HepG2 (cell line): ENCODE data around the gene PSMA2. TPM values are rescaled to one million over a fixed set of nuclear protein-coding genes. Genes with fewer than 3 reads are reported as not detected.

Source experiments
- ASH2L ChIP-seq: fragments of 300-600, 200-600 bp; sonication (generic); IDR thresholded peaks from 2 replicates; pipeline ENCODE4 v1.7.0; 2017; ENCODE audit warnings: low read depth, mild to moderate bottlenecking, moderate library complexity, mixed read lengths, low read length; ENCODE audit not compliant: insufficient read length
- CENPX ChIP-seq: sonication (generic); formaldehyde crosslinking; IDR thresholded peaks from 2 replicates; pipeline ENCODE4 v1.9.0; 2021; ENCODE audit warnings: mild to moderate bottlenecking, missing genetic modification reagents, moderate library complexity
- FOXO4 ChIP-seq: sonication (generic); formaldehyde crosslinking; conservative IDR thresholded peaks from 2 replicates; pipeline ENCODE4 v1.8.1; 2023; ENCODE audit warnings: missing genetic modification reagents
- GATAD2A ChIP-seq: IDR thresholded peaks from 2 replicates; pipeline ENCODE4 v1.6.1; 2016
- HHEX ChIP-seq: IDR thresholded peaks from 2 replicates; pipeline ENCODE4 v1.6.1; 2016; ENCODE audit warnings: control low read depth
- HIVEP1 ChIP-seq: sonication (generic); formaldehyde crosslinking; IDR thresholded peaks from 2 replicates; pipeline ENCODE4 v1.4.0; 2020; ENCODE audit warnings: mild to moderate bottlenecking, missing genetic modification reagents
- HNF4A ChIP-seq: sonication (generic); formaldehyde crosslinking; IDR thresholded peaks from 2 replicates; pipeline ENCODE4 v1.4.0; 2020; ENCODE audit warnings: missing genetic modification reagents
- KIAA2018 ChIP-seq: sonication (generic); formaldehyde crosslinking; IDR thresholded peaks from 2 replicates; pipeline ENCODE4 v1.5.0; 2020; ENCODE audit warnings: mild to moderate bottlenecking, missing genetic modification reagents, borderline replicate concordance
- MNT ChIP-seq: fragments of 450-650 bp; IDR thresholded peaks from 2 replicates; pipeline ENCODE4 v1.6.1; 2016
- NCOA2 ChIP-seq: sonication (generic); formaldehyde crosslinking; IDR thresholded peaks from 2 replicates; pipeline ENCODE4 v1.8.0; 2022; ENCODE audit warnings: inconsistent platforms
- RFX5 ChIP-seq: IDR thresholded peaks from 2 replicates; pipeline ENCODE4 v1.6.1; 2011; ENCODE audit warnings: low read depth, low read length, improper control_type of control experiment
- RXRA ChIP-seq: sonication (generic); formaldehyde crosslinking; IDR thresholded peaks from 2 replicates; pipeline ENCODE4 v1.5.1; 2020; ENCODE audit warnings: missing genetic modification reagents
- SP140L ChIP-seq: sonication (generic); formaldehyde crosslinking; IDR thresholded peaks from 2 replicates; pipeline ENCODE4 v1.4.0; 2020; ENCODE audit warnings: missing genetic modification reagents, borderline replicate concordance
- TCF7L2 ChIP-seq: IDR thresholded peaks from 2 replicates; pipeline ENCODE4 v1.6.1; 2011; ENCODE audit warnings: mild to moderate bottlenecking, low read depth, low read length, moderate library complexity
- ZFP62 ChIP-seq: sonication (generic); formaldehyde crosslinking; IDR thresholded peaks from 2 replicates; pipeline ENCODE4 v1.4.0; 2020; ENCODE audit warnings: missing genetic modification reagents
- ZNF577 ChIP-seq: sonication (generic); formaldehyde crosslinking; IDR thresholded peaks from 2 replicates; pipeline ENCODE4 v1.4.0; 2020; ENCODE audit warnings: mild to moderate bottlenecking, low read depth, missing genetic modification reagents, borderline replicate concordance
- polyA plus RNA-seq, 8 experiments: library from polyadenylated mRNA; depleted of rRNA in 3 of 8; stranded (reverse) in 7 of 8; unstranded in 1 of 8; fragments of >200 nt; fragmentation: Illumina TruSeq in 4 of 8; extraction: Trizol in 4 of 8; gene quantifications; 2 replicates each; pipeline versions ENCODE4 v1.2.1 to v1.2.3, GENCODE V29; 2011 to 2016; ENCODE audit warnings: low read depth in 4 of 8, missing spikeins in 1 of 8, mixed read lengths in 1 of 8; ENCODE audit not compliant: insufficient read depth in 1 of 8
- total RNA-seq, 5 experiments: library from RNA; depleted of rRNA; stranded (reverse); fragments of >200 nt; fragmentation: Illumina TruSeq; extraction: Trizol; gene quantifications; 2 replicates each; pipeline ENCODE4 v1.2.3, GENCODE V29; 2016; ENCODE audit warnings: low read depth in 1 of 5
- TF ChIP-seq, protein P1 (sequence below): IDR thresholded peaks from 2 replicates; pipeline ENCODE4 v1.6.1; 2018; ENCODE audit warnings: missing genetic modification reagents, mild to moderate bottlenecking, missing compliant biosample characterization

PSMA2 gene
- total and polyA plus RNA-seq, 2 of the 13 experiments (the other 11 are each of a cell fraction or from before 2014, with no cell fraction given) = 125 to 266 TPM

DNA sequence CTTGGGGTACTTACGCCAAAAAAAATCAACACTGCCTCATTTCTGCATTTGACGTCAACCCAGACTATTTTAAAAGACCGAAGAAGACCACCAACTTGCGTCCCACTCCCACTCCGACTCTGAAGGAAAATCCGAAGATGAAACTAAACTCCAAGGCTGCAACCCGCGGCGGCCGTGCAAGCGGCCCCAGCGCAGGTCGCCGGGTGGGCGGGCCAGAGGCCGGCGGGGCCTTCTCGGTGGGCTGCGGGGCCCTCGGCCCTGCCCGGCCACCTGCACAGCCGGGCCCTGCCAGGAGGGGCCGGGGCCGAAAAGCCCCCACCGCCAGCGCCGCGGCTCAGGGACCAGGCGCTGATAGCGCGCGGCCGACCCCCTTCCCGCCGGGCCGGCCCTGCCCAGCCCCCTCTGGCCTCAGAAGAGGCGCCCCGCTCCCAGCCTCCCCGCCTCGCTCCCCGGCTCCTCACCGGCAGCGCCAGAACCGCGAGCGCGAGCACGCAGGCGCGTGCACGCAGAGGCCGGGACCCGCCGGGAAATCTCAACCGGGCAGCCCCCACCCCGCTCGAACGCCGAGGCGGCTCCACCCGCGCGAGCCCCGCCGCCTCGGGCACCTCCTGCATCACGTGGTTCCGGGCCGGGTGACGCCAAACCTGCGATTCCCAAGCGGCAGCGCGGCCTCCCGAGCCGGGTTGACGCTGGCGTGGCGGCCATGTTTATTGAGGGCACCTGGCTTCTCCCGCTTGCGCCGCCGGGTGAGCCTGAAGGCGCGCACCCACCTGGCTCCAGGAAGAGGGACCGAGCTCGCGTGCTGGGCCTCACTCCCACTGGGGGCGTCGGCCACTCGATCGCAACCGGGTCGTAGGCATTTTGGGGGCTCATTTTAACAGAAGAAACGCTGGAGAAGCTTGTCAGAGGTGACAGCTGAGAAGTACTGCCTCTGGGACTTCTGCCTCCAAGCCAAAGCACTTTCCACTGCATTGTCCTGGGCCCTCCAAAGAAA, 20.2 kb downstream of the PSMA2 start, which contains the start of gene C7orf25 (continued):
- TF ChIP-seq, protein P1, sequence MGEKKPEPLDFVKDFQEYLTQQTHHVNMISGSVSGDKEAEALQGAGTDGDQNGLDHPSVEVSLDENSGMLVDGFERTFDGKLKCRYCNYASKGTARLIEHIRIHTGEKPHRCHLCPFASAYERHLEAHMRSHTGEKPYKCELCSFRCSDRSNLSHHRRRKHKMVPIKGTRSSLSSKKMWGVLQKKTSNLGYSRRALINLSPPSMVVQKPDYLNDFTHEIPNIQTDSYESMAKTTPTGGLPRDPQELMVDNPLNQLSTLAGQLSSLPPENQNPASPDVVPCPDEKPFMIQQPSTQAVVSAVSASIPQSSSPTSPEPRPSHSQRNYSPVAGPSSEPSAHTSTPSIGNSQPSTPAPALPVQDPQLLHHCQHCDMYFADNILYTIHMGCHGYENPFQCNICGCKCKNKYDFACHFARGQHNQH (CRISPR knock-in tag) = peak; percentile 72
- TF ChIP-seq HHEX (CRISPR knock-in tag) = no peak
- no peak for TF ChIP-seq TCF7L2
- TF ChIP-seq GATAD2A (CRISPR knock-in tag) = peak; percentile 52
- TF ChIP-seq ZNF577 (CRISPR knock-in tag) = no peak
- TF ChIP-seq RXRA (CRISPR knock-in tag) = peak; percentile 65
- TF ChIP-seq SP140L = no peak
- TF ChIP-seq ASH2L = peak; percentile 77
- no peak for TF ChIP-seq FOXO4 (CRISPR knock-in tag)
- TF ChIP-seq HNF4A (CRISPR knock-in tag) = no peak
- TF ChIP-seq HIVEP1 (CRISPR knock-in tag) = peak; percentile 68
- TF ChIP-seq NCOA2 = 0 out of 2 replicates have a peak, but pooled peaks have one; percentile 23
- no peak for TF ChIP-seq KIAA2018 (CRISPR knock-in tag)
- TF ChIP-seq RFX5 = no peak
- no peak for TF ChIP-seq ZFP62
- TF ChIP-seq MNT = peak; percentile 35
- no peak for TF ChIP-seq CENPX
